ENCODE results near the gene PTPRN2.
"Not testable (repeated sequence)": the region's sequence is repeated elsewhere in the genome, so short reads cannot be mapped to it uniquely, and the experiment has no call there.

PTPRN2 gene

GRCh38 chr7:157676456-157677255, 911.0 kb downstream of the PTPRN2 start:
- DNase-seq = no peak

GRCh38 chr7:157676001-157676400, 911.6 kb downstream of the PTPRN2 start:
- DNase-seq = no peak

GRCh38 chr7:157675427-157675927, 912.1 kb downstream of the PTPRN2 start:
- DNase-seq = no peak

DNA sequence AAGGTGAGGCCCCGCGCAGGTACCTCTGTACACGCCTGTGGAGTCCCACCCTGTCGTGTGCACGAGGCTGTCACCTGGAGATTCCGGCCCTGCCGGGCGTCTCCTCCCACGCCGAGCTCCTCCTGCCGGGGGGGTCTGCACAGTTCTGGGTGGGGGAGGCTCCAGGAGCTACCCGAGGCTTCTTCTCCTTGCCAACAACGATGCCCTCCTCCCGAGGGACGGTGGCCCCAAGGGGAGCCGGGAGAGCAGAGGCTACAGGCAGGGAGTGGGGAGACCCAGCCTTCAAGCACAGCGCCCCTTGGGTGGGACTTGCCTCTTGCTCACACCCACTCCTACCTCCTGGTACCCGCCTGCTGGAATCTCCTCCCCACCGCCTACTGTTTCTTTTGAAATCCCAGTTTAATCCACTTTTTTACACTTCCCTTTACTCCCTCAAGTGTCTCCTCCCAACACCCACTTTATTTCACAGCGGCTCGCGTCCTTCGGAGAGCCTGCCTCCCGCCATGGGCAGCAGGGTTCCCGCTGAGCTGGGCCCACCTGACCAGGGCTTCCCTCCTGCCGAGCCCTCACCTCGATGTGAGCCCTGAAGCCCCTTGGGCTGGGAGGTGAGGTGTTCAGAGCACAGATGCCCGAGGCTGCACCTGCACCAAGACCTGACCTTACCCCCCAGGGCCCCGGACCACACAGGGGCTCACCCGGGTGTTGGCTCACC, 912.8 kb downstream of the PTPRN2 start:
- DNase-seq = no peak

- no peak for DNase-seq
Measured at GRCh38 chr7:157674027-157674714, 913.5 kb downstream of the PTPRN2 start.

- DNase-seq = no peak
Measured at GRCh38 chr7:157673573-157673972, 914.0 kb downstream of the PTPRN2 start.

- DNase-seq = no peak
Measured at GRCh38 chr7:157671358-157672255, 916.0 kb downstream of the PTPRN2 start.

DNA sequence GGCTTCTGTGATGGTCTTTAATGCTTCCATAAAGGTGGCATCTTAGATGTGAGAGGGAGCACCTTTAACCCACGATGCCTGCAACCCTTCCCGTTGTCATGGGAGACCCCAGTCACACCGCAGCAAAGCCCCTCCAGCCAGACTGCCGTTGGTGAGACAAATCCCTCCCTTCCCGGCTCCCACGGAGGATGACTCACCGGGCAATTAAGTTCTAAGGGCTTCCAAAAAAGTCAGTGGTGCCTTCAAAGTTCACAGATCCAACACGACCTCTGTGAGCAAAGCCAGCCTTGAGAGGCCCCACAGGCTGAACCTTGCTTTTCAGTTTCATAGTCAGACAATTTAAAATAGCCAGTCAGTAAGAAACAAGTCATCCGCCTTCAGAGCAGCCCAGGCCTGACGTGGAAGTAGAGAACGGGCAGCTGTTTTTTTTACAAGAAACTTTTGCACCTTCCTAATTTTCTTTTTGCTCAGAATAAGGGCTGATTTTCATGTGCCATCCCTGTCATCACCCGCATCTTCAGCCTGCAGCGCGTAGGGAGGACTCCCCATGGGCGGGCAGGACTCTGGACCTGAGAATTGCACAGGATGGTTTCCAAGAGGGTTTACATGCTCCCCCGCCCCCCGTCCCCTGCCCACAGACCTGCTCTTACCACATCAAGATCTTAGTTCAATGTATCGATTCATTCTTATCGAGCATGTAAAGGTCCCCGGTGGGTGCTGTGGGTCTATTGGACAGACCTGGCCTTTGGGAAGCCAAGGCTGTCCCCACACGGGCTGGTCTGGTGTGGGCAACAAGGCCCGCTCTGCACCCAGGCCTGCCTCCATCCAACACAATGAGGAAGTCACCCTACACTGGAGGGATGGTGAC, 916.9 kb downstream of the PTPRN2 start:
- no peak for DNase-seq

DNA sequence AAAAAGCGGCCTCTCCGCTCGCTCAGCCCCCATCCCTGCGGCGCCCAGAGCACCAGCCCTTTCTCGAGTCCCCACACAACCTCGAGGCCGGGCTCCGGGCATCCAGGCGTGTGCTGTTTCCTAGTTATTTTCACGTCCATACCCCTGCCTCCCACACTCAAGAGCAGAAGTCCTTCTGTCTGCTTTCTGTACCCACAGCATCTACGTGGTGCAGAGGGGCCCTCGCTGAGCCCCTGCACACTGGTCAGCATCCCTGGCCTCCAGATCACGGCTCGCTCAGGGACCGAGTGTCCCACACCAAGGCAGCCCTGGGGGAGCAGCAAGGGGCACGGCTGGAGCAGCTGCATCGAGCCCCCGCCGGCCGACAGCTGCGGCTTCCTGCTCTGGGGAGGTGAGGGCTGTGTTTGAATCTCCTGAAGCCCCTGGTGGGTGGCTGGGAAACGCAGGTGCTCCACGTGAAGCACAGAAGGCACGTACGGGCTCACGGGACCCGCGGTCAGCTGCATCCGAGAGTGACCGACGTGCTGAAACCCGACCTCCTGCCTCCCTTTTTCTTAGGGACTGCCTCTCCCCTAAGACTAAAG, 917.8 kb downstream of the PTPRN2 start:
- DNase-seq = no peak

- no peak for DNase-seq
Measured at GRCh38 chr7:157668884-157669767, 918.5 kb downstream of the PTPRN2 start.

GRCh38 chr7:157668221-157668883, 919.3 kb downstream of the PTPRN2 start:
- no peak for DNase-seq

- DNase-seq = no peak
Measured at GRCh38 chr7:157667731-157668130, 919.9 kb downstream of the PTPRN2 start.

- DNase-seq = no peak
Measured at GRCh38 chr7:157667261-157667660, 920.4 kb downstream of the PTPRN2 start.

DNA sequence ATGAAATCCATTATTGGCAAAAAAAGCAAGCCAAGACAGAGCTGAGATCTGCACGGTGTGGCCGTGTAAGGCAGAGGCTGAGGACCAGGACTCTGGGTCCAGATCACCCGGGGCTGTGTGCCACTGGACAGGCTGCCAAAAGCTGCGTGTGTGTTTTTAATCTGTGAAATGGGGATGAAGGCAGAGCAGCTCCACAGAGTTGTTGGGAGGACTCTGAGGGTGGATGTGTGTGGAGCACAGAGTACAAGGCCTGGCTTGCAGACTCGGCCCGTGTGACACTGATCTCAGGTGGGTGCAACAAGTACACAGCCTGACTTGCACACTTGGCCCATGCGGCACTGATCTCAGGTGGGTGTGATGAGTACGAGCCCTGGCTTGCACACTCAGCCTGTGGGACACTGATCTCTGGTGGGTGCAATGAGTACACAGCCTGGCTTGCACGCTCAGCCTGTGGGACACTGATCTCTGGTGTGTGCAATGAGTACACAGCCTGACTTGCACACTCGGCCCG, 921.0 kb downstream of the PTPRN2 start:
- no peak for DNase-seq

- not testable (repeated sequence) for DNase-seq
Measured at GRCh38 chr7:157665634-157665988, 922.0 kb downstream of the PTPRN2 start.

DNA sequence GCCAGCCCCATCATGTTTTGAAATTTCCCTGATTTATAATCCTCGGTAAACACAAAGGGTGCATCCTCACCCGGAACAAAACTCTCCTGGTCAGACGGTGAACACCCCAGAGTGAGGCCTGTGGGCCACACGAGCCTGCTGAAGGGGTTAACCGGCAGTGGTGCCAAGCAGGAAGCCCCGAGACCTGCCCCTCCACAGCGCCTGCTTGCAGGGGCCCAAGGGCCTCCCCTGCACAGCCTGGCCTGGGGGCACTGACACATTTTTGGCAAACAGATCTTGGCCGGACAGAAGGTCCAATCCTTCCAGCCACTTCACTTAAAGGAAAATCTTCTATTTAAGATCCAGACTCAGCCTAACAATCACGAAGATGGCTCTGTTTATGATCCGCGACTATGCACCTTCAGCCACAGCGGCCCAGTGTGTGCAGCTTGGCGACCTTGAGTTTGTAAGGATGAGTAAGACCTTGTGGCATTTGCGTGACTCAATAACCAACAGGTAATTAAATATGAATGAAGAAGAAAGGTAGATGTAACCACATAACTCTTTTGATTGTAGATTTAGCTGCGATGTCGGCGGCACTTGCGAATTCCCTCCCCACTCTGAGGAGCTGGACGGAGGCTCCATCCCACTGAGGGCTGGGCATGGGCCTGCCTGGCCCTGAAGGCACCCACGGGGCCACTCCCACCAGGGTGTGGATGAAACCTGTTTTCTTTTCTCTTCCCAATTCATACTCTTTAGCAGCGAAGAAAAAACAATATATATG, 922.6 kb downstream of the PTPRN2 start:
- DNase-seq = no peak

DNA sequence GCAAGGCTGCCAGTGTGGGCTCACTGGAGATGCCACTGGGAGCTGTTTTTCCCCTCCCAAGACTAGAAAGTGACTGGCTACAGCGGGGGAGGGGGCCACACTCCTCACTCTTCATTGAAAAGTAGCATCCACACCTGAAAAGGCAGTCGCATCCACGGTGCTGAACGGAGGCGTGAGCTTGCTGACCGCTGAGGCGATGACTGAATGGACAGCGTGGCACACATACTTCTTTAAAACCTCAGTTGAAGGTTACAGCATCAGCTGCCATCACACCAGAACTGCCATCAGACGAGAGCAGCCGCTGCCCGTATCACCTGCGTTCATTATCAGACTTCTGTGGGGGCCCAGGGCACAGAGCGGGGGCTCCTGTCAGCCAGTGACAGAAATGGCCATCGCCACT, 923.6 kb downstream of the PTPRN2 start:
- DNase-seq = no peak

DNA sequence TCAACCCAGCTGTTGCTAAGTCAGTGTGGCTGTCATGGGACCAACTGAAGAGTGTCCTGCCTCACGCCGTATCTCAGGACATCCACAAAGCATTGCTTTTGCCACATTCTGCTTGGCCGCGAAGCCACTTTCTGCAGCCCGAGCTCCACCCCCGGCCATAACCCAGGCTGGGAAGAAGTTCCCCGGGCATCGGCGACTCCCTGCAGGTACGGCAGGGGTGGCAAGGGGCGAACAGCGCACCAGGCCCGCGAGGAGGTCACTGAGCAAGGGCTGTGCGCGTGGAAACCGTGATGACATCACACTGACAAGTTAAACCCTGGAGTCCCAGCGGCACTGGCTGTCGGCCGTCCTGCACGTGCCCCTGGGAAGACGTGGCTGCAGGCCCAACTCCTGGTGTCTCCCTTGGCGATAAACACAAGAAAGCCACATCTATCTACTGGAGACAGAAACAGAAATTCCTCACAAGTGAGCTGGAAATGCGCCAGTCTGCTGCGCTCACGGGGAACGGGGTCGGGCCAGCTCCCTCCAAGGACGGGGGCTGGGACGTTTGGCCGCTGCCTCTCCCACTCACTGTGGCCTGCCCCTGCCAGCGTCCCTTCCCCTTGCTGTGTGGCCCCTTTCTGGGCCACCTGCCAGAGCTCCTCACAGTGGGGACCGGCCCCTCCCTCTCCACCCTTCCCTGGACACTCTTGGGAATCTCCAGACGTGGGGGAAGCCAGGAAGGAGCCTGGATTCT, 924.5 kb downstream of the PTPRN2 start:
- no peak for DNase-seq
